Common myeloid progenitor, CD34-positive (primary cell): Measurements from ENCODE around the gene ANAPC7.

Experiments used
- CTCF ChIA-PET: fragments of 350-600 bp; sonication (Branson Sonifier 250); formaldehyde crosslinking; loops from one replicate; lab custom pipeline; 2021; ENCODE audit warnings: antibody characterized with exemption; lab: Charles Lee
- POLR2A ChIA-PET: fragments of 350-600 bp; sonication (Branson Sonifier 250); formaldehyde crosslinking; loops from one replicate; lab custom pipeline; 2021; ENCODE audit warnings: antibody characterized with exemption; lab: Charles Lee
- DNase-seq, 3 donors: peaks; one replicate each; pipeline versions ENCODE4 v3.0.0 to v3.0.0-alpha.2; 2013
- H3K27ac ChIP-seq, 2 experiments: 1 replicate in 1 of 2; 2 replicates in 1 of 2; pipeline ENCODE4 v1.7.0; 2013; ENCODE audit warnings: inconsistent platforms in 2 of 2, low read length in 2 of 2, mild to moderate bottlenecking in 2 of 2, low read depth in 1 of 2, moderate library complexity in 1 of 2; ENCODE audit not compliant: severe bottlenecking in 2 of 2, insufficient read depth in 1 of 2, poor library complexity in 1 of 2
- H3K27me3 ChIP-seq, 5 experiments: replicated peaks in 2 of 5; 1 replicate in 3 of 5; 2 replicates in 2 of 5; pipeline versions ENCODE4 v1.6.1 to v1.7.0; 2013; ENCODE audit warnings: low read length in 4 of 5, mild to moderate bottlenecking in 2 of 5, moderate library complexity in 2 of 5, inconsistent platforms in 1 of 5; ENCODE audit not compliant: insufficient read depth in 5 of 5, control insufficient read depth in 4 of 5
- H3K36me3 ChIP-seq, 4 experiments: 1 replicate in 2 of 4; 2 replicates in 2 of 4; pipeline versions ENCODE4 v1.6.1 to v1.7.0; 2013; ENCODE audit warnings: low read length in 3 of 4, control low read depth in 1 of 4, mild to moderate bottlenecking in 1 of 4; ENCODE audit not compliant: control insufficient read depth in 4 of 4, insufficient read depth in 4 of 4
- H3K4me1 ChIP-seq, 4 experiments: 1 replicate in 3 of 4; 2 replicates in 1 of 4; pipeline versions ENCODE4 v1.6.1 to v1.7.1; 2013; ENCODE audit warnings: low read length in 3 of 4, mild to moderate bottlenecking in 3 of 4, control low read depth in 1 of 4, inconsistent platforms in 1 of 4, moderate library complexity in 1 of 4; ENCODE audit not compliant: control insufficient read depth in 4 of 4, insufficient read depth in 4 of 4; ENCODE audit errors: control extremely low read depth in 1 of 4
- H3K4me3 ChIP-seq, 7 experiments: 1 replicate in 4 of 7; 2 replicates in 3 of 7; pipeline versions ENCODE4 v1.5.1 to v1.7.0; 2013; ENCODE audit warnings: mild to moderate bottlenecking in 7 of 7, low read length in 6 of 7, moderate library complexity in 6 of 7, inconsistent platforms in 2 of 7, low read depth in 2 of 7, control low read depth in 1 of 7; ENCODE audit not compliant: insufficient read depth in 4 of 7, control insufficient read depth in 1 of 7; ENCODE audit errors: extremely low read depth in 1 of 7
- H3K9me3 ChIP-seq, 5 experiments: 1 replicate in 4 of 5; 2 replicates in 1 of 5; pipeline versions ENCODE4 v1.6.1 to v1.7.1; 2013; ENCODE audit warnings: low read length in 4 of 5, mild to moderate bottlenecking in 2 of 5, inconsistent platforms in 1 of 5, low read depth in 1 of 5, moderate library complexity in 1 of 5; ENCODE audit not compliant: control insufficient read depth in 4 of 5, insufficient read depth in 2 of 5; ENCODE audit errors: control extremely low read depth in 1 of 5
- WGBS: methylation state at CpG from one replicate; pipeline ENCODE4 v1.1.5; 2013; ENCODE audit not compliant: insufficient coverage; 5-methylcytosine and 5-hydroxymethylcytosine counted together

The ANAPC7 gene

GRCh38 chr12:110349514-110350151 is 53.9 kb downstream of the ANAPC7 start:
- Histone ChIP-seq H3K36me3 (peaks cover 5 to 45% (median 31%) of the 10 kb centered on the region in 4 experiments), H3K27ac (peak overlapping the region; percentile 37 to 71), H3K4me1 (peaks cover 24 to 76% (median 72%) of the 10 kb centered on the region in 4 experiments), H3K27me3 (no peaks in the 10 kb centered on the region), H3K4me3 (peak overlapping the region in 5 of 7 experiments; percentile 20 to 59 (median 44)), H3K9me3 (no peaks in the 10 kb centered on the region)
- peak; percentile 73 to 96 (median 94) for DNase-seq
- WGBS = under 1% methylated on average over 11 of the region's 12 CpGs
- CTCF ChIA-PET = interaction anchor here (0.6 to 3.5 kb wide), 12 partner anchors 10 to 253 kb away, joined by 3 to 31 read pairs (median 3); no protein-coding TSS in a partner anchor
- POLR2A ChIA-PET = interaction anchor here (0.8 to 1.4 kb wide), 4 partner anchors 17 to 100 kb away, joined by 3 to 4 read pairs (median 4); no protein-coding TSS in a partner anchor

DNA sequence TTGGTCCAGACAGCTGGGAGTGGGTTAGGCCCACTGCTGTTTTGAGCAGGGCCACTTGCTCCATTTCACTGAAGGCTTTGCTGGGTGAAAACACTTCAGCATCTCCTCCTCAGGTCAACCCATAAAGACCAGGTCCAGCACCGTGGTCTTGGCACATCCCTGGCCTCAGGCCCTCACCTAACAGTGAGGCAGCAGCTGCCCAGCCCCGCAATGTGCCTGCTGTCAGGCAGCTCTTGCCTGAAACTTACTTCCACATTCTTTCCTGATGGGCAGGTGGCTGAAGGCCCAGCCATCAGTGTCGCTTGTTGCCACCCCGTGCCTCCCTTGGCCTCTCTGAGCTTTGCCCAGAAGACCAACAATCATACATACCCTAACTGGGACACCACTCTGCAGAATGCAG is 54.4 kb downstream of the ANAPC7 start:
- Histone ChIP-seq H3K27me3 (no peaks in the 10 kb centered on the region), H3K4me1 (peaks cover 21 to 72% (median 67%) of the 10 kb centered on the region in 4 experiments), H3K4me3 (peak overlapping the region in 4 of 7 experiments; percentile 20 to 59 (median 50)), H3K9me3 (no peaks in the 10 kb centered on the region), H3K36me3 (peaks cover 9 to 50% (median 37%) of the 10 kb centered on the region in 4 experiments), H3K27ac (peak overlapping the region; percentile 37 to 71)
- 24% methylated on average over 4 of the region's 4 CpGs for WGBS
- DNase-seq = no peak
- CTCF ChIA-PET = interaction anchor here (0.6 to 3.5 kb wide), 10 partner anchors 8 to 82 kb away, joined by 3 to 31 read pairs (median 3); no protein-coding TSS in a partner anchor
- POLR2A ChIA-PET = interaction anchor here (0.8 kb wide), 1 partner anchor 18 kb away, joined by 3 read pairs; no protein-coding TSS in a partner anchor

DNA sequence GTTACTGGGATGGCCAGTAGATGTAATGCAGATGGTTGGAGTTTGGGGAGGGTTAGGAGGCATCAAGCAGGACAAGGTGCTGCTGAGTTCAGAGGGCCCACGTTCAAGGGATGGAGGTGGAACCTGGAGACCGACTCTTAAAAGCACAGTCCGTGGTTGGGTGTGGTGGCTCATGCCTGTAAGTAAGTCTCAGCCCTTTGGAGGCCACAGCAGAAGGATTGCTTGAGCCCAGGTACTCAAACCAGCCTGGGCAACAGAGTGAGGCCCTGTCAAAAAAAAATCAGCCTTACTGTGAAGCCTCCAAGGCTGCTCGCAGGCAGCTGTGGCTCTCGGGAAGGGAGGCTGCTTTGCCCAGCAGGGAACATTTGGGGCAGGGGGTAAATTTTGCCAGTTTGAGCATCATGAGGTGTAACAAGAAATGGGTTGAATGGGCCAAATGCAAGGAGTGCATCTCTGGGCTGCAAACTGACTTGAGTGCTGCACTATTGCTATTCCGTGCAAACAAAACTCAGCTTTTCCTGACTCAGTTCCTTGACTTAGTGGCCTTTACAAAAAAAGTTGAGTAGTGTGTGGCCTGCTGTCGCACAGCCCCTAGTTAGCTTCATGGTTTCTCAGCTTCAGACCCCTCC is 55.0 kb downstream of the ANAPC7 start:
- no peaks in the 10 kb centered on the region for H3K9me3 ChIP-seq
- CTCF ChIA-PET = interaction anchor here (0.6 to 3.5 kb wide), 9 partner anchors 9 to 83 kb away, joined by 3 to 31 read pairs (median 3); no protein-coding TSS in a partner anchor
- no peaks in the 10 kb centered on the region for H3K27me3 ChIP-seq
- POLR2A ChIA-PET = interaction anchor here (0.7 to 0.8 kb wide), 2 partner anchors 18 to 28 kb away, joined by 3 read pairs; no protein-coding TSS in a partner anchor
- no peak for DNase-seq
- peaks cover 12 to 56% (median 42%) of the 10 kb centered on the region in 4 experiments for H3K36me3 ChIP-seq
- WGBS = 91% methylated on average over 7 of the region's 7 CpGs
- peak overlapping the region; percentile 37 to 71 for H3K27ac ChIP-seq
- H3K4me1 ChIP-seq = peaks cover 17 to 67% (median 62%) of the 10 kb centered on the region in 4 experiments
- H3K4me3 ChIP-seq = peak overlapping the region in 1 of 7 experiments; percentile 20

DNA sequence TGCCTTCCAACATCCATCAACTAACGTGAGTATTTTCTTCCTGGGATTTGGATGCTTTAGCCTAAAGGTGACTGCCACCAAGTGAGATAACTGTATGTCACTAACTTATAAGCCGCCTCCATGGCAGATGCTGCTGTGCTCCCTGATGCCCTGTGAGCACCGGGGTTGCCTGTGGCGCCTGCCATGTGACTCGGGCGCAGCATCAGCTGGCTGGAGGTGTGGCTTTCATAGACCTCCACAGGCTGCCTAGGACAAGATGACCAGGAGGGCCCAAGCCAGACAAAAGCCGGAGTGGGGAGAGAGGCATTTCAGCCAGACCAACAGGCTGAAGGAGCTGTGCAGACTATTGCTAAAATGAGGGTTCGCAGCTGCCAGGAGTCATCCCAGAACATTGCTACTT is 55.7 kb downstream of the ANAPC7 start:
- WGBS = 100% methylated on average over 6 of the region's 8 CpGs
- Histone ChIP-seq H3K36me3 (peaks cover 12 to 64% (median 50%) of the 10 kb centered on the region in 4 experiments), H3K4me3 (no peak overlapping the region), H3K4me1 (peaks cover 15 to 59% (median 54%) of the 10 kb centered on the region in 4 experiments), H3K27me3 (no peaks in the 10 kb centered on the region), H3K9me3 (no peaks in the 10 kb centered on the region), H3K27ac (no peak overlapping the region)
- DNase-seq = no peak
- ChIA-PET POLR2A (interaction anchor here (0.7 kb wide), 1 partner anchor 27 kb away, joined by 3 read pairs; no protein-coding TSS in a partner anchor), CTCF (interaction anchor here (1.5 to 3.5 kb wide), 4 partner anchors 9 to 83 kb away, joined by 3 to 31 read pairs (median 9); no protein-coding TSS in a partner anchor)

DNA sequence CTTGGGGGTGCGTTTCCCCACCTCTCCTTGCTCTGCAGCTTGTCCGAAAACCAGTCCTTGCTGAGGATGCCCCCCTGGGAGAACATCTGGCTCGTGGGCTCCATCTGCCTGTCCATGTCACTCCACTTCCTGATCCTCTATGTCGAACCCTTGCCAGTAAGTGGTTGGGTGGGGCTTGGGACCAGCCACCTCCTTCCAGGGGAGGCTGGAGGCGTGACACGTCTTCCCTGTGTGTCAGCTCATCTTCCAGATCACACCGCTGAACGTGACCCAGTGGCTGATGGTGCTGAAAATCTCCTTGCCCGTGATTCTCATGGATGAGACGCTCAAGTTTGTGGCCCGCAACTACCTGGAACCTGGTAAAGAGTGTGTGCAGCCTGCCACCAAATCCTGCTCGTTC is 57.5 kb downstream of the ANAPC7 start:
- no peaks in the 10 kb centered on the region for H3K9me3 ChIP-seq
- no peaks in the 10 kb centered on the region for H3K27me3 ChIP-seq
- H3K36me3 ChIP-seq = peaks cover 18 to 76% (median 65%) of the 10 kb centered on the region in 4 experiments
- DNase-seq = no peak
- peak overlapping the region; percentile 21 to 68 for H3K27ac ChIP-seq
- 94% methylated on average over 12 of the region's 12 CpGs for WGBS
- H3K4me3 ChIP-seq = no peak overlapping the region
- CTCF ChIA-PET = interaction anchor here (0.7 to 1.6 kb wide), 2 partner anchors 8 to 10 kb away, joined by 3 to 5 read pairs; no protein-coding TSS in a partner anchor
- POLR2A ChIA-PET = no interaction called here
- peaks cover 13 to 47% (median 44%) of the 10 kb centered on the region in 4 experiments for H3K4me1 ChIP-seq

- ChIA-PET POLR2A (no interaction called here), CTCF (interaction anchor here (0.7 to 1.6 kb wide), 2 partner anchors 9 kb away, joined by 3 to 5 read pairs; no protein-coding TSS in a partner anchor)
- no peaks in the 10 kb centered on the region for H3K9me3 ChIP-seq
- peaks cover 19 to 82% (median 72%) of the 10 kb centered on the region in 4 experiments for H3K36me3 ChIP-seq
- WGBS = 65% methylated on average over 8 of the region's 11 CpGs
- H3K27me3 ChIP-seq = no peaks in the 10 kb centered on the region
- no peak overlapping the region for H3K4me3 ChIP-seq
- peaks cover 7 to 40% (median 36%) of the 10 kb centered on the region in 4 experiments for H3K4me1 ChIP-seq
- DNase-seq = no peak
- peak overlapping the region in 1 of 2 experiments; percentile 68 for H3K27ac ChIP-seq
Observed at GRCh38 chr12:110345176-110345661, 58.3 kb downstream of the ANAPC7 start.
